Measurements from ENCODE around the gene DNA2.

GRCh38 chr10:68461032-68461431 lies 10.7 kb downstream of the DNA2 start:
- TF ChIP-seq POLR2AphosphoS5 (IDR thresholded peaks at IDR 0.05) (no peak), POLR2A (IDR thresholded peaks at IDR 0.05) (no peak), CTCF (IDR thresholded peaks at IDR 0.05) (no peak)

All from breast epithelium (tissue), 3 donors.